CD14-positive monocyte (primary cell): ENCODE results near the gene SRMS. TPM values are rescaled to one million over a fixed set of nuclear protein-coding genes. Genes with fewer than 3 reads are reported as not detected.

Source experiments
- DNase-seq, 3 donors: peaks; one replicate each; pipeline ENCODE4 v3.0.0-alpha.2; 2011 to 2022
- H2AFZ ChIP-seq: 2 replicates; pipeline ENCODE4 v1.6.0; 2012; ENCODE audit warnings: mild to moderate bottlenecking, low read depth, low read length, inconsistent platforms; ENCODE audit not compliant: insufficient read depth, poor library complexity, severe bottlenecking
- H3K27ac ChIP-seq, 2 donors: 1 replicate in 1 of 2; 2 replicates in 1 of 2; pipeline ENCODE4 v1.5.1; 2012 to 2013; ENCODE audit warnings: low read length in 2 of 2, control low read depth in 1 of 2, inconsistent platforms in 1 of 2, low read depth in 1 of 2, mild to moderate bottlenecking in 1 of 2
- H3K27me3 ChIP-seq, 2 donors: one replicate each; pipeline versions ENCODE4 v1.6.0 to v1.6.1; 2011 to 2013; ENCODE audit warnings: low read length in 2 of 2; ENCODE audit not compliant: control insufficient read depth in 2 of 2, insufficient read depth in 2 of 2
- H3K36me3 ChIP-seq, 2 donors: replicated peaks in 1 of 2; 1 replicate in 1 of 2; 2 replicates in 1 of 2; pipeline versions ENCODE4 v1.5.1 to v1.6.1; 2012 to 2013; ENCODE audit warnings: low read length in 2 of 2, control low read depth in 1 of 2, inconsistent platforms in 1 of 2, mild to moderate bottlenecking in 1 of 2; ENCODE audit not compliant: insufficient read depth in 2 of 2, control insufficient read depth in 1 of 2
- H3K4me1 ChIP-seq, 2 donors: 1 replicate in 1 of 2; 2 replicates in 1 of 2; pipeline versions ENCODE4 v1.5.1 to v1.6.1; 2012 to 2013; ENCODE audit warnings: low read length in 2 of 2, control low read depth in 1 of 2, inconsistent platforms in 1 of 2, mild to moderate bottlenecking in 1 of 2, moderate library complexity in 1 of 2; ENCODE audit not compliant: insufficient read depth in 2 of 2, control insufficient read depth in 1 of 2
- H3K4me2 ChIP-seq: replicated peaks from 2 replicates; pipeline ENCODE3; 2012; ENCODE audit warnings: low read length, moderate library complexity, mild to moderate bottlenecking; ENCODE audit not compliant: poor library complexity, severe bottlenecking; ENCODE audit errors: extremely low read depth
- H3K4me3 ChIP-seq, 3 experiments: fragments of 200-600 bp in 1 of 3; sonication (generic) in 1 of 3; replicated peaks in 1 of 3; 1 replicate in 2 of 3; 2 replicates in 1 of 3; pipeline ENCODE4 v1.5.1; 2011 to 2013; ENCODE audit warnings: low read length in 3 of 3, mild to moderate bottlenecking in 3 of 3, control low read depth in 2 of 3, low read depth in 2 of 3, inconsistent platforms in 1 of 3, moderate library complexity in 1 of 3
- H3K79me2 ChIP-seq: 2 replicates; pipeline ENCODE4 v1.6.0; 2012; ENCODE audit warnings: mild to moderate bottlenecking, control low read depth, inconsistent platforms, low read length, moderate library complexity; ENCODE audit not compliant: insufficient read depth
- H3K9ac ChIP-seq: 2 replicates; pipeline ENCODE4 v1.6.0; 2017; ENCODE audit warnings: low read length, mild to moderate bottlenecking; ENCODE audit not compliant: insufficient read depth, poor library complexity, severe bottlenecking
- H3K9me3 ChIP-seq, 2 donors: replicated peaks in 1 of 2; 1 replicate in 1 of 2; 2 replicates in 1 of 2; pipeline versions ENCODE4 v1.5.1 to v1.6.1; 2012 to 2013; ENCODE audit warnings: low read length in 2 of 2, control low read depth in 1 of 2; ENCODE audit not compliant: control insufficient read depth in 1 of 2, insufficient read depth in 1 of 2
- H4K20me1 ChIP-seq: 2 replicates; pipeline ENCODE4 v1.6.0; 2012; ENCODE audit warnings: mild to moderate bottlenecking, low read length, control low read depth, moderate library complexity; ENCODE audit not compliant: insufficient read depth
- H3K27ac Mint-ChIP-seq, 7 donors: one replicate each; pipeline ENCODE4 v1.8.0; 2020; ENCODE audit warnings: mild to moderate bottlenecking in 7 of 7, mixed read lengths in 7 of 7, moderate library complexity in 6 of 7, inconsistent platforms in 2 of 7
- H3K27me3 Mint-ChIP-seq, 3 donors: one replicate each; pipeline ENCODE4 v1.8.0; 2021 to 2022; ENCODE audit warnings: low read depth in 3 of 3, mild to moderate bottlenecking in 3 of 3, mixed read lengths in 3 of 3, moderate library complexity in 3 of 3, inconsistent platforms in 1 of 3
- H3K36me3 Mint-ChIP-seq, 2 donors: one replicate each; pipeline ENCODE4 v1.8.0; 2020; ENCODE audit warnings: mixed read lengths in 2 of 2, inconsistent platforms in 1 of 2, mild to moderate bottlenecking in 1 of 2
- H3K4me1 Mint-ChIP-seq: one replicate; pipeline ENCODE4 v1.8.0; 2020; ENCODE audit warnings: mild to moderate bottlenecking, mixed read lengths
- H3K4me3 Mint-ChIP-seq, 2 donors: one replicate each; pipeline ENCODE4 v1.8.0; 2020; ENCODE audit warnings: mild to moderate bottlenecking in 2 of 2, mixed read lengths in 2 of 2, moderate library complexity in 1 of 2
- H3K9me3 Mint-ChIP-seq, 7 donors: one replicate each; pipeline ENCODE4 v1.8.0; 2020 to 2022; ENCODE audit warnings: mixed read lengths in 7 of 7, mild to moderate bottlenecking in 6 of 7, moderate library complexity in 6 of 7, inconsistent platforms in 2 of 7
- WGBS: methylation state at CpG from one replicate; pipeline ENCODE4 v1.1.5; 2013; ENCODE audit warnings: missing lambda C conversion rate; ENCODE audit not compliant: insufficient coverage; 5-methylcytosine and 5-hydroxymethylcytosine counted together
- intact Hi-C, 2 donors: fragments of 100-400 bp; cut with micrococcal nuclease; formaldehyde crosslinking; loops; one replicate each; pipeline versions ENCODE4 v1.15.0 to v1.15.1; 2023
- polyA plus RNA-seq, 3 donors: library from polyadenylated mRNA; depleted of rRNA in 1 of 3; unstranded in 2 of 3; stranded (reverse) in 1 of 3; fragments of 300-500 nt in 2 of 3; fragments of >200 nt in 1 of 3; fragmentation: Illumina TruSeq in 2 of 3; gene quantifications; 1 replicate in 2 of 3; 2 replicates in 1 of 3; pipeline ENCODE4 v1.2.3, GENCODE V29; 2012 to 2021
- TF ChIP-seq, protein P1 (sequence below): fragments of 200-600 bp; IDR thresholded peaks from one replicate; pipeline ENCODE4 v1.8.0; 2022; ENCODE audit warnings: antibody characterized with exemption, mild to moderate bottlenecking

Gene SRMS
- polyA plus RNA-seq, 3 donors, result not detected

DNA sequence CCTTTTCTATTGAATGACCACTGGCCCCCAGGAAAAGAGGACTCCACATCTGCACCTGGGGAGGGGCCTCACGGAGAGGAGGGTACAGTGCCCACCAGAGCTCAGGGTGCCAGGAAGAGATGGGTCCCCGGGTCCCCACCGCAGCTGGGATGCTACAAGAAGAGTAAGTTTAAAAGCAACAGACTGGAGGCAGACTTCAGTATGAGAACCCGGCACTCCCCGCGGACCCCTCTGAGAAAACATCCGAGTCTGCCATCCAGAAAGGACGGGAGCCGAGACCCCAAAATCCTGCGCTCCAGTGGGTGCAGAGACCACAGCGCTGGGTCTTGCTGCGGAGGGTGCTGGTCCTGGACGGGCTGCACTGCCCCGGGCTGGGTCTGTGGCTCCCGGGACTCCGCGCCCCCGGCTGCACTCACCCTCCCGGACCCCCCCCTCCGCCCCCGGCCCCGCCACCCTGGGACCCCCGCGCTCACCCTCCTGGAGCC, 26.1 kb upstream of the SRMS start:
- Mint-ChIP-seq H3K9me3 (peaks cover 0 to 14% (median 0%) of the 10 kb centered on the region in 7 donors), H3K4me1 (peaks cover 17% of the 10 kb centered on the region), H3K27ac (peak overlapping the region; percentile 85 to 94 (median 87)), H3K4me3 (peak overlapping the region; percentile 88 to 92), H3K27me3 (peaks cover 32 to 79% (median 48%) of the 10 kb centered on the region in 3 donors), H3K36me3 (peaks cover 8 to 9% of the 10 kb centered on the region in 2 donors)
- 2% methylated on average over 13 of the region's 24 CpGs for WGBS
- peak overlapping the region; percentile 31 to 80 for H3K27ac ChIP-seq
- H4K20me1 ChIP-seq, result peaks cover 44% of the 10 kb centered on the region
- TF ChIP-seq, protein P1, sequence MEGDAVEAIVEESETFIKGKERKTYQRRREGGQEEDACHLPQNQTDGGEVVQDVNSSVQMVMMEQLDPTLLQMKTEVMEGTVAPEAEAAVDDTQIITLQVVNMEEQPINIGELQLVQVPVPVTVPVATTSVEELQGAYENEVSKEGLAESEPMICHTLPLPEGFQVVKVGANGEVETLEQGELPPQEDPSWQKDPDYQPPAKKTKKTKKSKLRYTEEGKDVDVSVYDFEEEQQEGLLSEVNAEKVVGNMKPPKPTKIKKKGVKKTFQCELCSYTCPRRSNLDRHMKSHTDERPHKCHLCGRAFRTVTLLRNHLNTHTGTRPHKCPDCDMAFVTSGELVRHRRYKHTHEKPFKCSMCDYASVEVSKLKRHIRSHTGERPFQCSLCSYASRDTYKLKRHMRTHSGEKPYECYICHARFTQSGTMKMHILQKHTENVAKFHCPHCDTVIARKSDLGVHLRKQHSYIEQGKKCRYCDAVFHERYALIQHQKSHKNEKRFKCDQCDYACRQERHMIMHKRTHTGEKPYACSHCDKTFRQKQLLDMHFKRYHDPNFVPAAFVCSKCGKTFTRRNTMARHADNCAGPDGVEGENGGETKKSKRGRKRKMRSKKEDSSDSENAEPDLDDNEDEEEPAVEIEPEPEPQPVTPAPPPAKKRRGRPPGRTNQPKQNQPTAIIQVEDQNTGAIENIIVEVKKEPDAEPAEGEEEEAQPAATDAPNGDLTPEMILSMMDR, result no peak
- peaks cover 7% of the 10 kb centered on the region for H3K79me2 ChIP-seq
- intact Hi-C loops, result loop anchor here in 1 of 2 donors (5.0 kb wide), 1 partner anchor 164 kb away; the partner anchor contains the start of genes LIME1 and SLC2A4RG
- no peaks in the 10 kb centered on the region for H3K9me3 ChIP-seq
- H3K4me3 ChIP-seq, result peak overlapping the region; percentile 76 to 93 (median 92)
- H3K27me3 ChIP-seq, result peaks cover 0 to 64% of the 10 kb centered on the region in 2 donors
- H3K36me3 ChIP-seq, result peaks cover 7 to 13% of the 10 kb centered on the region in 2 donors
- peak overlapping the region; percentile 69 for H3K9ac ChIP-seq
- no peak overlapping the region for H2AFZ ChIP-seq
- peaks cover 28 to 39% of the 10 kb centered on the region in 2 donors for H3K4me1 ChIP-seq
- no peak for DNase-seq
- H3K4me2 ChIP-seq, result peak overlapping the region; percentile 85

DNA sequence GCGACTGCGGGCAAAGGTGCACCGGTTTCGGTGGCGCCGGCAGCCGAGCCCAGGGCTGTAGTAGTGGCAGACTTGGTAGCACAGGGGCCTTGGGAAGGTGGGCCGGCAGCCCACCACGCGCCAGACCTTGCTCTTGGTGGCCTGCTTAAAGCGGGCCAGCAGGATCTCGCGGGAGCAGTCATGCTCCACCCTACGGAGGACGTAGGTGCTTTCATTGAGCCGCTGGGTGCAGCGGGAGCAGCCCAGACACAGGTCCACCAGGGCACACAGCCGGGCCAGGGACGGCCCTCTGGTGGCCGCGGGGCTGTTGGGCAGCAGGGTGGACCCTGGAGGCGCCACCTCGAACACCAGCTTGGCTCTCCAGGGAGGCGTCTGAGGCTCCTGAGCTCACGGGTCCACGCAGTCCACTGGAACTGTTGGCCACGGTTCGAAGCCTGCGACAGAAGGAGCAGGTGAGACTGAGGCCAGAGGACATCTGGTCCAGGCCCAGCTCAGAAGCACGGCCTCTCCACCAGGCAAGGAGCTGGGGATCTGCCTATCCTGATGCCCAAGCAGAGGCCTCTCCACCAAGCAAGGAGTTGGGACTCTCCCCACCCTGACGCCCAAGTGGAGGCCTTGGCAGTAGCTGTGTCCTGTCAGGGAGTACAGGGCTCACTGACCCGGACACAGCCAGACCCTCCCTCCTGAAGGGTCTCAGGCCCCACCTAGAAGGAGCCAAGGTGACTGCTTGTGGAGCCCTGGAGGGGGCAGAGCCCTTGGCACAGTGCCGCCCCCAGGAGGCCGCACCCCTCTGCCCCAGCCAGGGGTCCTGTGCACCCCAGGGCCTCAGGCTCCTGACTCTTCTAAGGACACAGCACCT, 25.5 kb upstream of the SRMS start:
- Histone ChIP-seq H2AFZ (no peak overlapping the region), H3K4me2 (peak overlapping the region; percentile 85), H3K4me3 (peak overlapping the region; percentile 76 to 93 (median 92)), H3K27ac (peak overlapping the region in 1 of 2 donors; percentile 80), H3K9me3 (no peaks in the 10 kb centered on the region), H3K9ac (peak overlapping the region; percentile 69), H3K36me3 (peaks cover 7 to 13% of the 10 kb centered on the region in 2 donors), H4K20me1 (peaks cover 50% of the 10 kb centered on the region), H3K4me1 (peaks cover 34 to 45% of the 10 kb centered on the region in 2 donors), H3K79me2 (peaks cover 7% of the 10 kb centered on the region), H3K27me3 (peaks cover 0 to 62% of the 10 kb centered on the region in 2 donors)
- Mint-ChIP-seq H3K4me1 (peaks cover 23% of the 10 kb centered on the region), H3K27ac (peak overlapping the region; percentile 85 to 94 (median 87)), H3K27me3 (peaks cover 29 to 76% (median 48%) of the 10 kb centered on the region in 3 donors), H3K9me3 (peaks cover 0 to 11% (median 0%) of the 10 kb centered on the region in 7 donors), H3K4me3 (peak overlapping the region; percentile 88 to 92), H3K36me3 (peaks cover 8 to 9% of the 10 kb centered on the region in 2 donors)
- DNase-seq, result no peak
- intact Hi-C loops, result loop anchor here in 1 of 2 donors (5.0 kb wide), 1 partner anchor 164 kb away; the partner anchor contains the start of genes LIME1 and SLC2A4RG
- TF ChIP-seq, protein P1, result no peak
- WGBS, result 94% methylated on average over 34 of the region's 34 CpGs
